ENCODE measurements around the gene SH2B2. TPM values are rescaled to one million over a fixed set of nuclear protein-coding genes. Genes with fewer than 3 reads are reported as not detected.
"Not testable (repeated sequence)": the region's sequence is repeated elsewhere in the genome, so short reads cannot be mapped to it uniquely, and the experiment has no call there.

Gene SH2B2
- total RNA-seq, 1 donor from 2014 or later: 17.0 TPM

DNA sequence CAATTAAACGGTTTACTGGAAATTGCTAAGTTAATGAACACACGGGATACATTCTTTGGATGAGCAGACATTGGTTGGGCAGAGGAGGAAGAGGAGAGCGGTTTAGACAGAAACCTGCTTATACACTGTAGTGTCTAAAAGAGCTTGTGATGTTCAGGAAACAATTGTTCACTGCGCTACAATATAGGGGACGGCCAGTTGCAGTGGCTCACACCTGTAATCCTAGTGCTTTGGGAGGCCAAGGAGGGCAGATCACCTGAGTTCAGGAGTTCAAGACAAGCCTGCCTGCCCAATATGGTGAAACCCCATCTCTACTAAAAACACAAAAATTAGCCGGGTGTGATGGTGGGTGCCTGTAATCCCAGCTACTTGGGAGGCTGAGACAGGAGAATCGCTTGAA is 48.9 kb downstream of the SH2B2 start:
- H3K27ac ChIP-seq; H3K36me3 ChIP-seq; intact Hi-C loops (cut with DNase I); H3K4me1 ChIP-seq; ATAC-seq; H3K4me3 ChIP-seq; H3K27me3 ChIP-seq (ENCODE audit: low read depth); DNase-seq; H3K9me3 ChIP-seq: not testable (repeated sequence)

- ATAC-seq; intact Hi-C loops (cut with DNase I); H3K4me1 ChIP-seq: not testable (repeated sequence)
Measured at GRCh38 chr7:102337002-102337401, 50.3 kb downstream of the SH2B2 start.

DNA sequence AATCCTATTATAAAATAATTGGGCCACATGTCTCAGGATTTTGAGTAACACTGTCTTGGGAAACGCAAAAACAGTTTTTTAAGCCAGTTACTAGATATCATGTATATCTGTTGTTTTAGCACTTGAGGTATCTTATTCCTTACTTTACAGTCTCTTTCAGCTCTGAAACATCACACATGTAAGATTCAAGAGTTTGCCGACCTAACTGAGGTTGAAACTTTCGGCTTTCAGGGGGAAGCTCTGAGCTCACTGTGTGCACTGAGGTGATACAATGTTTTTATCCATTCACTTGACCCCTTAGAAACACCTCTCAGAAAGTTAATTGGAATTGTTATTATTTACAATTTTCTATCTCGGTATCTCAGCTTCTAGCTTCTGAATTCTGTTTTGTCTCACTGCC is 50.8 kb downstream of the SH2B2 start:
- DNase-seq; H3K27me3 ChIP-seq (ENCODE audit: low read depth); H3K4me1 ChIP-seq; H3K36me3 ChIP-seq; intact Hi-C loops (cut with DNase I); H3K27ac ChIP-seq; H3K4me3 ChIP-seq; ATAC-seq; H3K9me3 ChIP-seq: not testable (repeated sequence)

More at GRCh38 chr7:102337002-102337401, 50.3 kb downstream of the SH2B2 start:
- H3K27me3 ChIP-seq (ENCODE audit: low read depth); DNase-seq; H3K36me3 ChIP-seq; H3K4me3 ChIP-seq; H3K27ac ChIP-seq; H3K9me3 ChIP-seq: not testable (repeated sequence)

DNA sequence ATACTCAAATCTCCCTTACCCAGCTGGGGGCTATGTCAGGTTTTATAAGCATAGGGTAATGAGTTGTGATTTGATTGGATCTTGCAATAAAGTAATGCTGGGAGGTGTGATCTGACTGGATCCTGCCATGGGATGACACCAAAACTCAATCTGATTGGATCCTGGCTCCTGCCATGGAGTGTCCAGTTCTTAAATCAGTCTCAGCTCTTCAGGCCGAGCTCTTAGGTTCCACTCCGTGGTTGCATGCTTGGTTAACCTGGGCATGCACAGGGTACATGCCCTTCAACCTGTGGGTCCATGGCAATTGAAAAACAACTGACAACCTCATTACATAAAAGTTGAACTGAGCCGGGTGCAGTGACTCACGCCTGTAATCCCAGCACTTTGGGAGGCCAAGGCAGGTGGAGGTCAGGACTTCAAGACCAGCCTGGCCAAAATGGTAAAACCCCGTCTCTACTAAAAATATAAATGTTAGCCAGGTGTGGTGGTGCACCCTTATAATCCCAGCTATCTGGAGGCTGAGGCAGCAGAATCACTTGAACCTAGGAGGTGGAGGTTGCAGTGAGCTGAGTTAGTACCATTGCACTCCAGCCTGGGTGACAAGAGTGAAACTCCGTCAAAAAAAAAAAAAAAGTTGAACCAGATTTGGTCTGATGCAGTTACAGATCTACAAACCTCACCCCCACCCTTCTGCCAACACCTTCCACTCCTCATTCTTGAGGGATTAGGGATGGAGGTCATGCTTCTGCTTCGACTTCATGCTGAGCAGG is 54.1 kb downstream of the SH2B2 start:
- H3K27me3 ChIP-seq (ENCODE audit: low read depth); H3K9me3 ChIP-seq; ATAC-seq; H3K4me1 ChIP-seq; intact Hi-C loops (cut with DNase I); H3K36me3 ChIP-seq; H3K27ac ChIP-seq; H3K4me3 ChIP-seq; DNase-seq: not testable (repeated sequence)

DNA sequence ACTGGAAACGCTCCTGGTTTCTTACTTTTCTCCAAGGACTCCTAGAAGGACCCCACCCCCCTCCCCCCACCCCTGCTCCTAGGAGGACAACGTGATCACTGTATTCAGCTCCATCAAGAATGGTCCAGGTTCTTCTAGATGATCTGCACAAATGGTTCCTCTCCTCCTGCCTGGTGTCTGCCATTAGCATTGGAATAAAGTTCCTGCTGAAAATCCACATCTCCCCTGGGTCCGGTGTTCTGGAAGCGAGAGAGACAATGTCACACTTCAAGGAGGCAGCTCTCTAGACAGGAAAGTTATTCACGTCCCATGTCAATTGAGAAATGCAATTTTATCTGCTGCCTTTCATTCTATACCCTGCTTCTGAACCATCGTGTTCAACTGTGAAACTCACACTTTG is 60.3 kb downstream of the SH2B2 start:
- H3K36me3 ChIP-seq; intact Hi-C loops (cut with DNase I); H3K4me3 ChIP-seq: not testable (repeated sequence)

GRCh38 chr7:102356344-102356743 is 69.7 kb downstream of the SH2B2 start, which contains the start of gene SPDYE6:
SPDYE6 (minus strand) TSS chr7:102356444; CDS start chr7:102356023, 421 bp downstream.
- intact Hi-C loops (cut with DNase I); H3K36me3 ChIP-seq: not testable (repeated sequence)

More for the DNA sequence above, 60.3 kb downstream of the SH2B2 start:
- H3K27me3 ChIP-seq (ENCODE audit: low read depth); H3K27ac ChIP-seq; ATAC-seq; H3K4me1 ChIP-seq; DNase-seq; H3K9me3 ChIP-seq: not testable (repeated sequence)

GRCh38 chr7:102363549-102364393 is 77.1 kb downstream of the SH2B2 start:
- H3K27me3 ChIP-seq (ENCODE audit: low read depth); H3K9me3 ChIP-seq; H3K4me1 ChIP-seq; intact Hi-C loops (cut with DNase I); H3K36me3 ChIP-seq: not testable (repeated sequence)
- DNase-seq: peak; percentile 97
- ATAC-seq: peak; percentile 100
- TF ChIP-seq CTCF (IDR thresholded peaks at IDR 0.05): peak; percentile 23
- Histone ChIP-seq H3K27ac (peak overlapping the region; percentile 83), H3K4me3 (peak overlapping the region; percentile 74)

More at GRCh38 chr7:102356344-102356743, 69.7 kb downstream of the SH2B2 start, which contains the start of gene SPDYE6:
- not testable (repeated sequence) for H3K9me3 ChIP-seq; DNase-seq; H3K27ac ChIP-seq; H3K4me3 ChIP-seq; ATAC-seq; H3K27me3 ChIP-seq (ENCODE audit: low read depth); H3K4me1 ChIP-seq

DNA sequence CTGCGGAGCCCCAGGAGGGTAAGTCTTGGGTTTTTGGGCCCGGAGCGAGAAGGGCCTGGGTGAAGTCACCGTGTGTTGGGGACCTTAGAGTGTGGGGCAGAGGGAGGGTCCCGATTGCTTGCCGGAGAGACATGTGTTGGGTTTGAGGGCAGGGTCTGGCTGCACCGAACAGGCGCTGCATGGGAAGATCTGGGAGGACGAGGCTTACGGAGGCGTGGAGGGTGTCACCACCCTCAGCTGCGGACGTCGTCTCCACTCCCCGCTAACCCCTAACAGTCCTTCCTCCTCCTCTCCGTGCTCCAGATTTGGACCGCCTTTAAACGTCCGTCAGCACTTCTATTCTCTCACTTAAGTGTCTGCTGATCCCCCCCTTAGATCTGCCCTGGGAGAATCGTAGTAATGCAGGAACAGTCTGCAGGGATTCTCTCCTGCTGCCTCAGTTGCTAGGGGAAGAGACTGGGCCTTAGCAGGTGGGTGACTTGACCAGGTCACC is 77.8 kb downstream of the SH2B2 start:
- H3K36me3 ChIP-seq; ATAC-seq; H3K4me1 ChIP-seq; DNase-seq; intact Hi-C loops (cut with DNase I); H3K27me3 ChIP-seq (ENCODE audit: low read depth); H3K9me3 ChIP-seq: not testable (repeated sequence)
- Histone ChIP-seq H3K27ac (peak overlapping the region; percentile 83), H3K4me3 (peak overlapping the region; percentile 74)

- DNase-seq; intact Hi-C loops (cut with DNase I); H3K36me3 ChIP-seq; H3K9me3 ChIP-seq; H3K4me3 ChIP-seq; H3K27ac ChIP-seq; ATAC-seq; H3K4me1 ChIP-seq; H3K27me3 ChIP-seq (ENCODE audit: low read depth): not testable (repeated sequence)
Measured at GRCh38 chr7:102365390-102365789, 78.7 kb downstream of the SH2B2 start.

- ATAC-seq; intact Hi-C loops (cut with DNase I); H3K4me1 ChIP-seq: not testable (repeated sequence)
Measured at GRCh38 chr7:102370038-102370437, 83.4 kb downstream of the SH2B2 start.

More at GRCh38 chr7:102370038-102370437, 83.4 kb downstream of the SH2B2 start:
- H3K9me3 ChIP-seq; H3K27me3 ChIP-seq (ENCODE audit: low read depth); DNase-seq; H3K36me3 ChIP-seq; H3K4me3 ChIP-seq; H3K27ac ChIP-seq: not testable (repeated sequence)
